IgD-negative memory B cell (primary cell): ENCODE data around the gene RAB6C. TPM values are rescaled to one million over a fixed set of nuclear protein-coding genes. Genes with fewer than 3 reads are reported as not detected.

Experiments
- polyA plus RNA-seq: library from polyadenylated mRNA; unstranded; fragments of 300-500 nt; fragmentation: Illumina TruSeq; gene quantifications from one replicate; pipeline ENCODE4 v1.2.3, GENCODE V29; 2021

Gene RAB6C
- polyA plus RNA-seq, 1 donor from 2014 or later: not detected

Other genes starting within 250 kb of the RAB6C start
- gene POTEF, start 149.6 kb downstream of the RAB6C start, polyA plus RNA-seq: not detected
- gene CCDC74B, start 165.4 kb downstream of the RAB6C start, polyA plus RNA-seq: not detected
- 43.3 TPM for gene SMPD4, start 201.9 kb downstream of the RAB6C start, polyA plus RNA-seq
- 168 TPM for gene MZT2B, start 202.6 kb downstream of the RAB6C start, polyA plus RNA-seq
- gene TUBA3E, start 218.8 kb downstream of the RAB6C start, polyA plus RNA-seq: not detected